A204.1 (cell line): ENCODE results near the gene ATP1B1.
"Not testable (repeated sequence)": the region's sequence is repeated elsewhere in the genome, so short reads cannot be mapped to it uniquely, and the experiment has no call there.

Experiments
- FAIRE-seq: peaks from 2 replicates; lab custom pipeline; 2012; peaks lifted over from hg19 to GRCh38; lab: Jason Lieb, UNC

ATP1B1 gene

GRCh38 chr1:169117014-169117413, 10.5 kb downstream of the ATP1B1 start:
- FAIRE-seq: no peak

DNA sequence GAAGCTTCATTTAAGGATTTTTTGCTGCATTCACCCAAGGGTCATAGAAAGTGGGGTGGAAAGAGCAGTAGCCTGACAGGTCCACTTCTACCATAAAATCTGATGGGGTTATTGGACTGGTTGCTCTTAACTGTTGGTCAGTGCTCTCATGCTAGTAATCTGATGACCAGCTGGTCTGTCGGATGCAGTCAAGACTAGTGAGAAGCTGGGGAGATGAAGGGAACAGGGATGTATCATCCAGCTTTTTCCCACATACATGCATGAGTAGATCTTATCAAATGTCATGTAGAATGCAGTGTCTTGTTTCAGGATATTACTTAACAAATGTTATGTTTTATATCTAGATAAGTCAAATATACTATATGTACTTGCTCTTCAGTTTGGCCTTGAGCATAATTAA, 11.1 kb downstream of the ATP1B1 start:
- no peak for FAIRE-seq

DNA sequence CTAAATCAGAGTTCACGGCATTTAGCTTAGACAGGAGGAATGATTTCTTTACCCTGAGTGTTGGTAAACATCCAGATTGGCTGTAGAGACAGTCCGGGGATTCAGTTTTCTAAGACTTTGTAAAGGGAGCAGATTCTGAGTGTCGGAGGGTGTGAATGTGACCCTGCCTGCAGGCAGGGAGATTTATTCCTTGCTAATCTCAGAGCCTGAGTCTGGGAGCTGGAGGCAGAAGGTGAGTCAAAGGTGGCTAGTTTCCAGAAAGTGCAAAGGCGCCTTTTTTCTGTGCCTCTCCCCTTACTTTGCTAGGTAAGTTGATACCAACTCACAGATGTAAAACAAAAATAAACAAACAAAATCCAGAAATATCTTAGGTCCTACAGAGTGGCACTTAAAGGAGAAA, 11.7 kb downstream of the ATP1B1 start:
- no peak for FAIRE-seq

- FAIRE-seq: no peak
Measured at GRCh38 chr1:169119405-169119804, 12.9 kb downstream of the ATP1B1 start.

DNA sequence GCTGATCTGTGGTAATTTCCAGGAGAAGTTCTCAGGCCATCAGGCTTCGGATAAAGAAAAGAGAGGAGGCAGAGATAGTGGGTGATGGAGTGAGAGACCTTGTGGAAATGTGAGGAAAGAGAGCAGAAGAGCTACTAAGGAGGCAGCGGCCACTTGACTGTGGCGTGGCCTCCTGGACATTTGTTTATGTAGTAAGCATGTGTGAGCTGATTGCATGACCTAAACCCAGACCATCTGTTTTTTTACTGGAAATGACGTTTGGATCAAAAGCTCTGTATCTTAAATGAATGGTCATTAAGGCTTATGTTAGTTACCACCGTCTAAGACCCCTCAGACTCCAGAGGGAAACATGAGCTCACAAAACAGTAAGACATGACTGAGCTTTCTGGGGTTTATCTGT, 13.6 kb downstream of the ATP1B1 start:
- FAIRE-seq: no peak

DNA sequence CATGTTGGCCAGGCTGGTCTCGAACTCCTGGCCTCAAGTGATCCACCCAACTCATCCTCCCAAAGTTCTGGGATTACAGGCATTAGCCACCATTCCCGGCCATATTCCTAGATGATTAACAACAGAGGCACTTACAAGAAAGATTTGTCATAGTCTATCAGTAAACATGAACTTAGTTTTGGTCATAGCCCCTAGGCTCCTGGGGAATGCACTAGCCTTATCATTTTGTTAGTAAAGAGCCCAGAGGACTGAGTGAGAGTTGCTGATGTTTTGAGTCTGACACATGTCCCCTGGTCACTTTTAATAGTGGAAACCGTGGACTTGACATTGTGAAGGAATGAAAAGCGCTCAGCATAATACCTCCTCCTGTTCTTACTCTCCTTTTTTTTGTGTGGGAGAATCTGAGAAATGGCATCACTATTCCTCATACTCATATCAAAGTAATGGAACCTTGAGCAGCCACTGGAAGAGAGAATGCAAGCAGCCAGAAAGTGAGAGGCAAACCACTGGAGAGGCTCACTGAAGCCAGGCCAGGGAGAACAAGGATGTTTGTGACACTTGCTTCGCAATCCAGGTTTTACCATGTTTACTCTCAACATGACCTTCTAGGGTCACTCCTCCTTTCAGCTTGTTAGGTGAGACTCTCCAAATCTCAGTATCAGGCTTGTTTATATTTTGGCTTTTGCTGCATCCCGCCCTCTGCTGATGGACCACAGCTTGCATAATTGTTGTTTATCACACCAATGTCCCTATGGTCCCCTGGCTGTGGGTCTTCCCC, 14.8 kb downstream of the ATP1B1 start:
- FAIRE-seq: no peak

GRCh38 chr1:169122976-169123375, 16.5 kb downstream of the ATP1B1 start:
- FAIRE-seq: no peak

GRCh38 chr1:169124459-169124858, 18.0 kb downstream of the ATP1B1 start:
- FAIRE-seq: no peak

DNA sequence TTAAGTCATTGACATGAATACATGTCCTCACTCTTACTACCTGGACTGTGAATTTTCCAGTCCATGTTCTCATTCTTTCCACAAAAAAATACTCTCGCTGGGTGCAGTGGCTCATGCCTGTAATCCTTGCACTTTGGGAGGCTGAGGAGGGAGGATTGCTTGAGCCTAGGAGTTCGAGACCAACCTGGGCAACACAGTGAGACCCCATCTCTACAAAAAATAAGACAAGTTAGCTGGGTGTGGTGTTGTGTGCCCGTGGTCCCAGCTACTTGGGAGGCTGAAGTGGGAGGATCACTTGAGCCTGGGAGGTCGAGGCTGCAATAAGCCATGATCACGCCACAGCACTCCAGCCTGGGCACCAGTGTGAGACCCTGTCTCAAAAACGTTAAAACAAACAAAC, 19.1 kb downstream of the ATP1B1 start:
- FAIRE-seq: not testable (repeated sequence)

- no peak for FAIRE-seq
Measured at GRCh38 chr1:169126335-169126734, 19.8 kb downstream of the ATP1B1 start.

DNA sequence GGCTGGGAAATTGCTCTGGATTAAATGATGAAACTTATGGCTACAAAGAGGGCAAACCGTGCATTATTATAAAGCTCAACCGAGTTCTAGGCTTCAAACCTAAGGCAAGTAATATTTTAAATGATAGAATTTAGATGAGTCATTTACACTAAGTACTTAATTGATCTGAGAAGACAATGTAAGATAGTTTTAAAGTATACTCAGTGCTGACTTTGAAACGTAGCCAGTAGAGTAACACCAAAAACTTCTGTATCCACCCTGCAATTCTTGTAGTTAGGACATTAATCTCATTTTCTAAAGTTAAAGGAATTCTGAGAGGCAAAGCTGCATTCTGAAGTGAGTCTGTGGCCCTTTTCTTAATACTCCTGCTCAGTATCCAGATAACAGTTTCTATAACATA, 20.8 kb downstream of the ATP1B1 start:
- no peak for FAIRE-seq

DNA sequence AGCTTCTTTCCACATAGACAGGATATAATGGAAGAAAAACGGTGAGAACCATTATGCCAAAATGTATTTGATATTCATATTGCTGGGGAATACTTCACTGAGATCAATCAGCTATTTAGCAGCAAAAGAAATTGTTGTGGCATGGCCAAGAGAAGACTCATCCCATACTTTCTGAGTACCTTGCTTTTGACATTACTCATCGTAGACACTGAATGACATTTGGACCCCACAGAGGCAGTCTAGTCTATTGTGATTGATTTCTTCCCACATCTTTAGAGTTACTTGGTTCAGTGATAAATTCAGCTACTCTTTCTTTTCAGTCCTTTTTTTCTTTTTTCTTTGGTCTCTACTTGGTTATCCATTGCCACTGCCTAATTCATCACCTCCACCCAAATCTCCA, 22.1 kb downstream of the ATP1B1 start:
- no peak for FAIRE-seq

GRCh38 chr1:169129109-169129784, 22.8 kb downstream of the ATP1B1 start:
- FAIRE-seq: no peak

GRCh38 chr1:169130683-169131082, 24.2 kb downstream of the ATP1B1 start:
- FAIRE-seq: no peak

GRCh38 chr1:169132512-169133227, 26.2 kb downstream of the ATP1B1 start:
- no peak for FAIRE-seq

- no peak for FAIRE-seq
Measured at GRCh38 chr1:169133228-169133576, 26.7 kb downstream of the ATP1B1 start.

DNA sequence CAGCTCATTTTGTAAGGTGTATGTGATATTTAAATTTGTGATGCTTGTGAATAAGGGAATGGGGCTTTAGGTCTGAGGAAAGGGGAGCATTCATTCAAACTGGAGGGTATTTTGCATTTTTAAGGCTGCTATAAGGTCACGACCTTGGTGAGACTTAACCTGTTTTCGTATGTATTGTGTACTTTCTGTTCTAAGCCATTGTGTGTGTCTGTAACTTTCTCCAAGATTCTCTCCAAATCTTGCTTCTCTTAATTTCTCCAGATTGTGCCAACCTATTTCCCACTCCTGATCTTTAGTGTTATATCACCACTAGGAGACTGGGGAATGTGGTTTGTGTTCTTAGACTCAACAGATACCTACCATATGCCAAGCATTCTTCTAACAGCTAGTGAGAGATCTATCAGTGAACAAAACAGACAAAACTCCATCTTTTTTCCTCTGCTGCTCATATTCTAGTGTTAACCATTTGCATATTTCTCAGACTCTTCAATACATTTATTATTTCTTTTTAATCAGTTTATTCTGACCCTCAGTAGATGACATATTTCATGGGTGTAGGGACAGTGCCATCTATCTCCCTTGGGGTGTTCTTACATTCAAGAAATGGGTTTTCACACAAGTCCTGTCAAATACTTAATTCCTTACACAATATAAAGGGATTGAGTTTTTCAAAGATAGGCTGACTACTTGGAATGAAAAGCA, 27.5 kb downstream of the ATP1B1 start:
- no peak for FAIRE-seq

DNA sequence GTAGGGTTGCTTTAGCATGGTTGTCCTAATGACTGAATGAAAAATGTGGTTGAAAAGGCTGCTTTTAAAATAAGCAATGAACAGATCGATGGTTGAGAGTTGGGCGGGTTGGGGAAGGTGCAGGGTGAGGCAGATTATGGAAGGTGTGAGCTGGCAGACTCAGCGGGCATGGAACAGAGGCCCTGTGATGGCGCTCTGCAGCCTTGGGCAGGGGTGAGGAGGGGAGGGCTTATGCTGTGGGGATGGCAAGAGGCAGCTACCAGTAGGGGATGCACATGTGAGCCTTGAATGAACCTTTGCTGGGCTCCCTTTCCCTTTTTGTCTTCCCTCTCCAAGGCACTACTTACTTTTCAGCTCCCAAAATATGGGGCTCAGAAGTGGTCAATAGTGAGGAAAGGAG, 30.9 kb downstream of the ATP1B1 start:
- no peak for FAIRE-seq

- FAIRE-seq: no peak
Measured at GRCh38 chr1:169138866-169139670, 32.6 kb downstream of the ATP1B1 start.

GRCh38 chr1:169141356-169141755, 34.9 kb downstream of the ATP1B1 start:
- FAIRE-seq: no peak

- no peak for FAIRE-seq
Measured at GRCh38 chr1:169142129-169142528, 35.6 kb downstream of the ATP1B1 start.

DNA sequence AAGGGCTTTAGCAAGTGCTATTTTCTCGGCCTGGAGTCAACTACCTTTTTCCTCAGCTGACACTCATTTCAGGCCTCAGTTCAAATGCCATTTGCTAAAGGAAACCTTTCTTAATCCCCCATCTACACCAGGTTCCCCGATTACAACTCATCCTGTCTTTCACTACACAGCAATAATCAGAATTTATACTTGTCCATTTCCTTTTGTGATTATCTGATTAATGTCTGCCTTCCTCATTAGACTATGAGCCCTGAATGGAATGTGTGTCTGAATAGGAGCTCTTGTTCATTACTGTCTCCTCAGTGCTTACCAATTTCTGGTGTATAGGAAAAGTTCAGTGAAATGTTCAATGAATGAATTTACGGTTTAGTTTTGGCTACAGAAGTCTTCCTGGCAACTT, 36.9 kb downstream of the ATP1B1 start:
- no peak for FAIRE-seq
